Subcutaneous adipose tissue (tissue), 4 donors: Measurements from ENCODE around the gene SLC7A5. TPM values are rescaled to one million over a fixed set of nuclear protein-coding genes. Genes with fewer than 3 reads are reported as not detected.

Experiments
- total RNA-seq, 4 donors: library from RNA; depleted of rRNA; stranded (reverse); fragments of >200 nt; gene quantifications; one replicate each; pipeline ENCODE4 v1.1.0, GENCODE V29; 2016
- TF ChIP-seq, protein P1 (sequence below): fragments of 450-650 bp; IDR thresholded peaks from one replicate; pipeline ENCODE4 v1.5.1; 2016; ENCODE audit warnings: low read depth, mild to moderate bottlenecking, control low read depth, antibody characterized with exemption, moderate library complexity

SLC7A5 gene
- total RNA-seq, 4 donors from 2014 or later, result 0.38 to 1.5 (median 1.2) TPM

DNA sequence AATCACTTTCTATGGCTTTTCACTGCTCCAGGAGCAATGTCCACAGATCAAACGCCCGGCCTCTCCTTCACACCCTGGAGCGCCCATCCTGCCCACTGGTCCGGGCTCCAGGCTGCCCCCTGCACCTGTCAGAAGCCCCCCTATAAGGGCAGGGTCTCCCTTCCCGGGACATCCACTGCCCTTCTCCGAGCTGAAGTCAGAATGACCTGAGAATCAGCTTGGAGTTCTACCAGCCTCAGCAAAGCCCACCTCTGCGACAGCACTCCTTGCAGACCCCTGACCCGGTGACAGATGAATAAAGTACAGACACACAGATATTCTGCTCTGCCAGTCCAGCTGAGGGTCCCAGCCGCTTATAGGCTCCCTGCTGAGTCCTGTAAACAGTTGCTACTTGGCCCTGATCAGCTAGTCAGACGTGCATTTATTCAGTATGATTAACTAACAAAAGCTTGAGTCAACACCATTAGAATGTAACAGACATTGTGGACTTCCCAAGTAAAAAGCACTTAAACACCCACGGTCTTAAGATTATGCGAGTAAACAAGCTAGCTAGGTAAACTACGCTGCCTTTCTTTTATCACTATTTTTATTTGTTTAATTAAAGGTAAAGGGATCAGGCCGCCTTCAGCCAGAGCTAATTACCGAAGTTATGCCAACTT is 4.8 kb downstream of the SLC7A5 start:
- TF ChIP-seq, protein P1, sequence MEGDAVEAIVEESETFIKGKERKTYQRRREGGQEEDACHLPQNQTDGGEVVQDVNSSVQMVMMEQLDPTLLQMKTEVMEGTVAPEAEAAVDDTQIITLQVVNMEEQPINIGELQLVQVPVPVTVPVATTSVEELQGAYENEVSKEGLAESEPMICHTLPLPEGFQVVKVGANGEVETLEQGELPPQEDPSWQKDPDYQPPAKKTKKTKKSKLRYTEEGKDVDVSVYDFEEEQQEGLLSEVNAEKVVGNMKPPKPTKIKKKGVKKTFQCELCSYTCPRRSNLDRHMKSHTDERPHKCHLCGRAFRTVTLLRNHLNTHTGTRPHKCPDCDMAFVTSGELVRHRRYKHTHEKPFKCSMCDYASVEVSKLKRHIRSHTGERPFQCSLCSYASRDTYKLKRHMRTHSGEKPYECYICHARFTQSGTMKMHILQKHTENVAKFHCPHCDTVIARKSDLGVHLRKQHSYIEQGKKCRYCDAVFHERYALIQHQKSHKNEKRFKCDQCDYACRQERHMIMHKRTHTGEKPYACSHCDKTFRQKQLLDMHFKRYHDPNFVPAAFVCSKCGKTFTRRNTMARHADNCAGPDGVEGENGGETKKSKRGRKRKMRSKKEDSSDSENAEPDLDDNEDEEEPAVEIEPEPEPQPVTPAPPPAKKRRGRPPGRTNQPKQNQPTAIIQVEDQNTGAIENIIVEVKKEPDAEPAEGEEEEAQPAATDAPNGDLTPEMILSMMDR, result no peak

DNA sequence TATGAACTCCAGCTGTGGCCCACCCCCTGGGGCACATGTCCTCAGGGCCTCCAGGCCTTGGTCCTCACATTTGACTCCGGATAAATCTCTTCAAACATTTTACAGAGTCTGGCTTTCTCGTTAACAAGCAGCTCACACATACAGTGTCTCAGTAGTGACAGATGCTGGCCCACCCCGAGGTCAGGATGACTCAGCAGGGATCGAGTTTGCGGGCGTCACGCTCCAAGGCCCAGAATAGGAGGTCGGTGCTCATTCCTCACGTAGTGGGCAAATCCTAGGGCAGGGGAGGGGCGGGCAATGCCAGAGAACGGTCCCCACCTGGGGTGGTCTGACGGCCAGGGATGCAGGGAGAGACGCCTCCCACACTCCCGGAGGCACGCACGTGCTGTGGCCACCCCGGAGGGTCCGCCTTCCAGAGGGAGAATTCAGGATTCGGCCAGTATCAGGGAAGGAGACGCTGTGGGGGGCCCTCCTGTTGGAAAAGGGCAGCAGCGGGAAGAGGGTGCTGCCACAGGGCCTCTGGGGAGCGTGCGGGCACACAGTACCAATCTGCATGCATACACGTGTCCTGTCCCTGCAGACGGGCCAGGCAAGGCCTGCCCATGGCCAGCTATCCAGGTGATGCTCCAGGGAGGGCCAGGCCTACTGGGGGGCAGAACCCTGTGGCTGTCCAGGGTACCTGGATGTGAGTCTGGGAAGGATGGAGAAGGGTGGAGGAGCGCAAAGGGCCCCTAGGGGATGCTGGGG is 8.6 kb downstream of the SLC7A5 start:
- TF ChIP-seq, protein P1, result no peak

GRCh38 chr16:87856791-87857228 is 12.5 kb downstream of the SLC7A5 start:
- TF ChIP-seq, protein P1, result no peak

DNA sequence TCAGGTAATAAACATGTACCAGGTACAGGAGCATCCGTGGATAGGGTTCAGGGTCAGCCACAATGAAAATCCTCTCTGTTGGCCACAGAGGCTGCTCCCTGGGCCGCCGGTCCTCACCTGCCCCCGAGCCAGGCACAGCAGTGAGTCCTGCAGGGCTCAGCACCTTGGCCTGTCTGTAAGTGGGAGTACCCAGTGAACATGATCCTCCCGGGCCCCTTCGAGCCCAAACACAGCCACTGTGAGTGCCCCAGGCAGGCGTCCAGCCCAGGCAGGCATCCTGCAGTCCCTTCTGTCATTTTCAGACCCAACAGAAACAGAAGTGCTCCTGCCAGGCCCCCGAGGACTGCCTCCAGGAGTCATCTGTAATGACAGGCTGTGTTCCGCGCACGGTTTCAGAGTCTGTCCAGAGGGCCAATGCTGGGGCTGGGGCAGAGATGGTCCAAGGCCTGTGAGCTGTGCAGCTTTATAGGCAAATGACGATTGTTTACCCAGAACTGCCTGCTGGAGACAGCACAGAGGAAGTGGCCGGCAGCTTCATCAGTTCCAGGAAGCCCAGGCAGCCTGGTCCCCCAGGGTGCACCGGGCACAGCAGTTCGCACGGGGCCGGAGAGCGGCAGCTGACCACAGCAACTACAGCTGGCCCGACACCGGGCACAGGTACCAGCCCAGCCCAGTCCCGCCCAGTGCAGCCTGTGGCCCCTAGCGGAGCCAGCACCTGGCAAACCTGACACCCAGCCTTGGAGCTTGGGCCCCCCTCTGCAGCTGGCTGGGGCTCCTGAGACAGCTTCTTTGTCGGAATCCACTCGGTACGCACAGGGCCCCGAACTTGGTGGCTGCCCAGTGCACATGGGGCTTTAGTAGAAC is 13.2 kb downstream of the SLC7A5 start:
- TF ChIP-seq, protein P1, result no peak

GRCh38 chr16:87854907-87855683 is 14.2 kb downstream of the SLC7A5 start:
- TF ChIP-seq, protein P1, result no peak

DNA sequence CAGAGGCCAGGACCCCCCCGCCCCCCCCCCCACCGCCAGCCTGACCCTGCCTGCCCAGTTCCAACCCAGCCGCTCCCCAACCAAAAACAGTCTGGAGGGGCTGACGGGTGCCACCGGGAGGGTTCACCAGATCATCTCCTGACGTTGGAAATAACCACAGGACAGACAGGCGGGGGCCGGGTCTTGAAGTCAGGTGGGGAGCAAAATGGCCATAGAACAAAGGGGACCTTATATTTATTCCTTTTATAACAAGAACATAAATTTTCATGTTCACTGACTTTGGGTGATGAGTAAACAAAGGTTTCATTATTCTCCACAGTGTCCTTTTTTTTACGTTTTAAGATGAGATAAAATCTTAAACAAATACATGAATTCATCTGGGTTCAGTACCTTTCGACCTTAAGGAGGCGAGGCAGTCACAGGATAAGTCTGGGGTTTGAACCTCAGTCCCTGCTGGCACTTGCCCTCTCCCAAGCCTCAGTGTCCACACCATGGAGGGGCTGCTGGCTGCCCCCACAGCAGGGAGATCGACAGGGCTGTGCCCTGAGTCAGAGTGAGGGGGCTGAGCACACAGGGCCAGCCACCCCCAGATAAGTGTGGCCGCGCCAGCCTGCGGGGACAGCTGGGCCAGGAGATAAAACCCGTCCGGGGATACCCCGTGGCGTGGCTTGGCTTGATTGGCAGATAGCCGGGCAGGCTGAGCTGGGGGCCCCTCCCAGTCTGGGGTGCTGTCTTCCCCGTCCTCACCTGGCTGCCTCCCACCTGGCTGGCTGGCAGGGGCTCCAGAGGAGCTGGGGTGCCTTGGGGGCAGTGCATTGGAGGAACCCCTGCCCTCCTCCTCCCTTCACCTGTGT is 15.0 kb downstream of the SLC7A5 start:
- TF ChIP-seq, protein P1, result no peak
